IPS-18c (cell line): ENCODE measurements around the gene NDUFV1.
"Not testable (repeated sequence)": the region's sequence is repeated elsewhere in the genome, so short reads cannot be mapped to it uniquely, and the experiment has no call there.

Experiments
- H3K4me3 ChIP-seq: 2 replicates; pipeline ENCODE4 v1.7.0; 2013; ENCODE audit warnings: low read depth, mild to moderate bottlenecking, low read length, moderate library complexity; ENCODE audit not compliant: insufficient read depth
- H3K9me3 ChIP-seq: one replicate; pipeline ENCODE4 v1.6.1; 2013; ENCODE audit warnings: mild to moderate bottlenecking, low read length, moderate library complexity; ENCODE audit not compliant: control insufficient read depth, insufficient read depth

NDUFV1 gene

GRCh38 chr11:67654225-67654624 lies 47.5 kb downstream of the NDUFV1 start:
- Histone ChIP-seq H3K4me3 (no peak overlapping the region), H3K9me3 (peaks cover 5% of the 10 kb centered on the region)

GRCh38 chr11:67656278-67656922 lies 49.7 kb downstream of the NDUFV1 start:
- no peak overlapping the region for H3K4me3 ChIP-seq
- H3K9me3 ChIP-seq = peaks cover 5% of the 10 kb centered on the region

DNA sequence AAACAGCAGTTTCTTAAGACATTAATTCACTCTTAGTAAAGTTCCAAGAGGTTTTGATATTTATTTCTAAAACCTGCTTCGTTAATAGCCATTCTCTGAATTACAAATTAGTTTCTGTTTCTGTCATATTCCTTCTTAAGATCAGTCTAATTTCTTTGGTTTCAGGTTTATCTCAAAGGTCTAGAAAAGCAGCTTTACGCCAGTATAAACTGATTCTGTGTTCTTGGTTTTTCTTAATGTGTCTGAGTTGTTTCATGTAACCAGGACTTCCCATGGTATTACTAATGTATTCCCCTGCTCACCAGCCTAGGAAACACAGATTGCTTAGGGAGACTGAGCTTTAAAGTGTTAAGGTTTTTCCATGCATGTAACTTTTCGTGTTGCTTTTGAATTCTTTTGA lies 50.6 kb downstream of the NDUFV1 start:
- Histone ChIP-seq H3K9me3 (peaks cover 5% of the 10 kb centered on the region), H3K4me3 (no peak overlapping the region)

- H3K9me3 ChIP-seq, H3K4me3 ChIP-seq: not testable (repeated sequence)
Measured at GRCh38 chr11:67659651-67660165, 53.0 kb downstream of the NDUFV1 start.

DNA sequence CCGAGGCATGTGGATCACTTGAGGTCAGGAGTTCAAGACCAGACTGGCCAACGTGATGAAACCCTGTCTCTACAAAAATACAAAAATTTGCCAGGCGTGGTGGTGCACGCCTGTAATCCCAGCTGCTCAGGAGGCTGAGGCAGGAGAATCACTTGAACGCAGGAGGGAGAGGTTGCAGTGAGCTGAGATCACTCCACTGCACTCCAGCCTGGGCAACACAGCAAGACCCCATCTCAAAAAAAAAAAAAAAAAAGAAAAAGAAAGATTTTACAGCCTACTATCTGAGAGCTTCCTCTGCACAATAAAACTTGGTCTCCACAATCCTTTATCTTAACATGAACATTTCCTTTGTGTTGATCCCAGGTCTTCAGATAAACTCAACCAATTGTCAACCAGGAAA lies 54.0 kb downstream of the NDUFV1 start:
- not testable (repeated sequence) for H3K9me3 ChIP-seq, H3K4me3 ChIP-seq
